ENCODE results near the gene EXOC6B. TPM values are rescaled to one million over a fixed set of nuclear protein-coding genes. Genes with fewer than 3 reads are reported as not detected.
A peak's percentile ranks its signal among the peaks of the same experiment; 100 is the strongest.

EXOC6B gene
- total and polyA plus RNA-seq, 12 donors: 16.3 to 243 (median 144) TPM

- DNase-seq (no peak), ATAC-seq (no peak)
- no peaks in the 10 kb centered on the region for H3K36me3 ChIP-seq
- WGBS, 2 donors: 98 to 100% methylated on average over 1 of the region's 1 CpG
- peaks cover 0 to 5% (median 0%) of the 10 kb centered on the region in 9 donors for H3K4me1 ChIP-seq
- no peak overlapping the region for H3K4me3 ChIP-seq
- peaks cover 0 to 5% (median 0%) of the 10 kb centered on the region in 11 donors for H3K9me3 ChIP-seq
- intact Hi-C loops (cut with DNase I): no loop called here
- no peak overlapping the region for H3K27ac ChIP-seq
- no peak for TF ChIP-seq CTCF (IDR thresholded peaks at IDR 0.05)
- H3K27me3 ChIP-seq: no peaks in the 10 kb centered on the region
Observed at GRCh38 chr2:72292433-72292832, 533.4 kb downstream of the EXOC6B start.

- H3K27ac ChIP-seq: no peak overlapping the region
- no peak overlapping the region for H3K4me3 ChIP-seq
- peaks cover 0 to 5% (median 0%) of the 10 kb centered on the region in 9 donors for H3K4me1 ChIP-seq
- H3K9me3 ChIP-seq: peaks cover 0 to 5% (median 0%) of the 10 kb centered on the region in 11 donors
- no peak for DNase-seq
- intact Hi-C loops (cut with DNase I): no loop called here
- ATAC-seq: peak in 1 of 8 donors; percentile 37
- 47 to 53% methylated on average over 4 of the region's 4 CpGs for WGBS, 2 donors
- no peak for TF ChIP-seq CTCF (IDR thresholded peaks at IDR 0.05)
- H3K36me3 ChIP-seq: no peaks in the 10 kb centered on the region
- no peaks in the 10 kb centered on the region for H3K27me3 ChIP-seq
Observed at GRCh38 chr2:72291059-72291458, 534.8 kb downstream of the EXOC6B start.

GRCh38 chr2:72289736-72290135 is 536.1 kb downstream of the EXOC6B start:
- Histone ChIP-seq H3K4me1 (peaks cover 0 to 5% (median 0%) of the 10 kb centered on the region in 9 donors), H3K36me3 (no peaks in the 10 kb centered on the region), H3K4me3 (no peak overlapping the region), H3K27ac (no peak overlapping the region), H3K9me3 (peaks cover 0 to 5% (median 0%) of the 10 kb centered on the region in 11 donors), H3K27me3 (no peaks in the 10 kb centered on the region)
- no peak for TF ChIP-seq CTCF (IDR thresholded peaks at IDR 0.05)
- DNase-seq (no peak), ATAC-seq (no peak)
- 94 to 96% methylated on average over 3 of the region's 3 CpGs for WGBS, 2 donors
- intact Hi-C loops (cut with DNase I): no loop called here

GRCh38 chr2:72289283-72289682 is 536.5 kb downstream of the EXOC6B start:
- H3K4me3 ChIP-seq: no peak overlapping the region
- no peak for TF ChIP-seq CTCF (IDR thresholded peaks at IDR 0.05)
- DNase-seq (no peak), ATAC-seq (no peak)
- H3K36me3 ChIP-seq: no peaks in the 10 kb centered on the region
- H3K27me3 ChIP-seq: no peaks in the 10 kb centered on the region
- H3K27ac ChIP-seq: no peak overlapping the region
- peaks cover 0 to 5% (median 0%) of the 10 kb centered on the region in 11 donors for H3K9me3 ChIP-seq
- peaks cover 0 to 5% (median 0%) of the 10 kb centered on the region in 9 donors for H3K4me1 ChIP-seq
- WGBS, 2 donors: 87 to 94% methylated on average over 2 of the region's 2 CpGs
- intact Hi-C loops (cut with DNase I): no loop called here

Measured in heart right ventricle (tissue), 16 donors.